HEK293 (cell line): Measurements from ENCODE around the gene SNAP91.

Source experiments
- ATF2 ChIP-seq: fragments of 450-650 bp; formaldehyde crosslinking; IDR thresholded peaks from 2 replicates; pipeline ENCODE4 v1.5.1; 2016; ENCODE audit warnings: missing biosample characterization, missing genetic modification characterization, low read depth
- CTCF ChIP-seq: fragments of 450-650 bp; formaldehyde crosslinking; IDR thresholded peaks from 2 replicates; pipeline ENCODE4 v1.5.1; 2016; ENCODE audit warnings: missing biosample characterization, missing genetic modification characterization
- TCF7L2 ChIP-seq: IDR thresholded peaks from 2 replicates; pipeline ENCODE4 v1.6.1; 2011; ENCODE audit warnings: low read depth, mild to moderate bottlenecking, inconsistent platforms, low read length, moderate library complexity, borderline replicate concordance
- ZBTB8A ChIP-seq: fragments of 450-650 bp; formaldehyde crosslinking; IDR thresholded peaks from 2 replicates; pipeline ENCODE4 v1.5.1; 2016; ENCODE audit warnings: missing biosample characterization, missing genetic modification characterization
- ZFP3 ChIP-seq: fragments of 450-650 bp; formaldehyde crosslinking; IDR thresholded peaks from 2 replicates; pipeline ENCODE4 v1.5.1; 2016; ENCODE audit warnings: low read depth, missing biosample characterization, missing genetic modification characterization
- ZNF184 ChIP-seq: fragments of 450-650 bp; IDR thresholded peaks from 2 replicates; pipeline ENCODE4 v1.5.1; 2018; ENCODE audit warnings: missing biosample characterization, mild to moderate bottlenecking, missing genetic modification characterization
- ZNF416 ChIP-seq: fragments of 450-650 bp; formaldehyde crosslinking; IDR thresholded peaks from 2 replicates; pipeline ENCODE4 v1.5.1; 2016; ENCODE audit warnings: missing biosample characterization, missing genetic modification characterization
- ZNF785 ChIP-seq: fragments of 450-650 bp; formaldehyde crosslinking; IDR thresholded peaks from 2 replicates; pipeline ENCODE4 v1.5.1; 2016; ENCODE audit warnings: missing biosample characterization, missing genetic modification characterization
- TF ChIP-seq, protein P1 (sequence below): fragments of 450-650 bp; formaldehyde crosslinking; IDR thresholded peaks from 2 replicates; pipeline ENCODE4 v1.5.1; 2016; ENCODE audit warnings: missing biosample characterization, missing genetic modification characterization
- TF ChIP-seq, protein P2 (sequence below): fragments of 450-650 bp; formaldehyde crosslinking; IDR thresholded peaks from 2 replicates; pipeline ENCODE4 v1.5.1; 2017; ENCODE audit warnings: missing biosample characterization, mild to moderate bottlenecking, missing genetic modification characterization, moderate library complexity

DNA sequence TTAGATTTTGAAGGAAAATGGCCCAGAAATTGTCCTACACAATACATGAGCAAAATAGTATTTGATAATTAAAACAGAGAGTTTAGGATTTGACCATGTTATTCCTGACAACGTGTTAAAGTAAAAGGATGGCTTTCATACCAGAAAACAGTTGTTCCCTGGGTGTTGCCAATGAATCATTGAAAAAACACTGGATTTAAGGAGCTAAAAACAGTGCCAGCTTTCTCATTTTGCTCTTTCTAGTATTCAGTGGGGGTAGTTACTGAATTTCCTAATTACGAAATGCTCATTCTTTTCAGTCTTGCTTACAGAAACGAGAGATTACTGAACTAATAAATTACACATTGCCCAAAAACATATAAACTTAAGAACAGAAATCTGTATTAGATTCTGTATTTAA lies 26.6 kb upstream of the SNAP91 start:
- TF ChIP-seq ZBTB8A (no peak), ZNF184 (no peak), ZNF785 (tag by site-specific recombination) (no peak), CTCF (no peak), ZFP3 (tag by site-specific recombination) (no peak), ATF2 (tag by site-specific recombination) (no peak), ZNF416 (tag by site-specific recombination) (no peak), TCF7L2 (no peak)
- TF ChIP-seq, protein P1, sequence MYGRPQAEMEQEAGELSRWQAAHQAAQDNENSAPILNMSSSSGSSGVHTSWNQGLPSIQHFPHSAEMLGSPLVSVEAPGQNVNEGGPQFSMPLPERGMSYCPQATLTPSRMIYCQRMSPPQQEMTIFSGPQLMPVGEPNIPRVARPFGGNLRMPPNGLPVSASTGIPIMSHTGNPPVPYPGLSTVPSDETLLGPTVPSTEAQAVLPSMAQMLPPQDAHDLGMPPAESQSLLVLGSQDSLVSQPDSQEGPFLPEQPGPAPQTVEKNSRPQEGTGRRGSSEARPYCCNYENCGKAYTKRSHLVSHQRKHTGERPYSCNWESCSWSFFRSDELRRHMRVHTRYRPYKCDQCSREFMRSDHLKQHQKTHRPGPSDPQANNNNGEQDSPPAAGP (tag by site-specific recombination) = no peak
- TF ChIP-seq, protein P2, sequence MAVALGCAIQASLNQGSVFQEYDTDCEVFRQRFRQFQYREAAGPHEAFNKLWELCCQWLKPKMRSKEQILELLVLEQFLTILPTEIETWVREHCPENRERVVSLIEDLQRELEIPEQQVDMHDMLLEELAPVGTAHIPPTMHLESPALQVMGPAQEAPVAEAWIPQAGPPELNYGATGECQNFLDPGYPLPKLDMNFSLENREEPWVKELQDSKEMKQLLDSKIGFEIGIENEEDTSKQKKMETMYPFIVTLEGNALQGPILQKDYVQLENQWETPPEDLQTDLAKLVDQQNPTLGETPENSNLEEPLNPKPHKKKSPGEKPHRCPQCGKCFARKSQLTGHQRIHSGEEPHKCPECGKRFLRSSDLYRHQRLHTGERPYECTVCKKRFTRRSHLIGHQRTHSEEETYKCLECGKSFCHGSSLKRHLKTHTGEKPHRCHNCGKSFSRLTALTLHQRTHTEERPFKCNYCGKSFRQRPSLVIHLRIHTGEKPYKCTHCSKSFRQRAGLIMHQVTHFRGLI (tag by site-specific recombination) = no peak
